HG03457 (cell line): Measurements from ENCODE around the gene RNASEH2B.

ENCODE experiments used
- ATAC-seq: cut with Tn5 transposase; IDR thresholded peaks from one replicate; pipeline ENCODE4 v1.9.1; 2021; ENCODE audit warnings: moderate number of reproducible peaks; ENCODE audit not compliant: unreplicated experiment

RNASEH2B gene

GRCh38 chr13:50991579-50992521 lies 82.3 kb downstream of the RNASEH2B start:
- ATAC-seq: peak; percentile 64

GRCh38 chr13:50993371-50993770 lies 83.8 kb downstream of the RNASEH2B start:
- no peak for ATAC-seq

GRCh38 chr13:50993934-50994333 lies 84.3 kb downstream of the RNASEH2B start:
- no peak for ATAC-seq

DNA sequence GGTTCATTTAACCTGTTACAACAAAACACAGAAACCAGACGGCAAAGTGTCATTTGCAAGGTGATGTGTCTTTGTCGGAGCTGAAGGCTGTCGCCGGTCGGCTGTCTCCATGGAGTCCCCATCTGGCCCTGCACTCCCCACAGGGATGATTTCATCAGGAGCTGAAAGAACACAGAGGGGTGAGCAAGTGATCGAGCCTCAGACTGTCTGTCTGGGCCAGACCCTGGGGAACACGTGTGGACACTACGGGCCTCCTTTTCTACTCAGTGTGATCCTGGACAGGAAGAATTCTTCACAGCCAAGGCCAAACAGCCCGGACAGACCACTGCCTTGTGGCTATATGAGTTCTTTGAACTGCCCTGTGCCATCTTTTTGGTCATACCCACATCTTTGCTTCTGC lies 85.1 kb downstream of the RNASEH2B start:
- no peak for ATAC-seq

DNA sequence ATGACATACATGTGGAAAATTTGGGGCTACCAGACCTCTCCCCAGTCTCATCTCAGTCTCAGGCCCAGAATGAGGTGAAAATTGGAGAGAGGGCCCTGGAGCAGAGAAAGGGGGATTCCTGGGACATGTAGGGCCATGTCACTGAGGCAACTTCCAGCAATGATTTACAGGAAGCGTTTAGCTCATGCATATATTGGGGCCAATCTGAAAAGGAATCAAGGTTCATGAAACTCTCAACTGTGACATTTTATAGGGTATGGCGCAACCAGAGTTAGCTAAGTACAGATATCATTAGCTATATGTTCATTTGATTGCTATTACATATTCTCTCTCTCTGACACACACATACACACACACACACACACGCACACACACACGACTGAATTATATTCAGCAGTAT lies 86.3 kb downstream of the RNASEH2B start:
- ATAC-seq: no peak

- no peak for ATAC-seq
These were observed 88.7 kb downstream of the RNASEH2B start for GRCh38 chr13:50998326-50998725.

DNA sequence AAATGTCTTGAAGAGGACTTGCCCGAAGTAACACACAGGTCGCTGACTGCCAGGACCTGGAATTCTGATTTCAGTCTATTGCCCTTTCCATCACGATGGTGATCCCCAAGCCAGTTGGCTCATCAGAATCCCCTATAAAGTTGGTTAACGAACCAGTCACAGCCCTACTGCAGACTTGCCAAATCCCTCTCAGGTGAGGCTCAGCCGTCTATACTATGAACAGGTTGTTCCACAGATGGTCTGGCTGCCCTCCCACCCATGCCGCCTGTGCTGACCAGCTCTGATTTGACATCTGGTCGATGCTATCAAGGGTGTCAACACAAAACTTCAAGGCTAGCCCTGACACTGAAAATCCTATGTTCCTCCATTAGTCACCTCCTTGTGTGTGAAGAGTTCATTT lies 90.0 kb downstream of the RNASEH2B start:
- no peak for ATAC-seq

GRCh38 chr13:51000061-51000460 lies 90.5 kb downstream of the RNASEH2B start:
- no peak for ATAC-seq

DNA sequence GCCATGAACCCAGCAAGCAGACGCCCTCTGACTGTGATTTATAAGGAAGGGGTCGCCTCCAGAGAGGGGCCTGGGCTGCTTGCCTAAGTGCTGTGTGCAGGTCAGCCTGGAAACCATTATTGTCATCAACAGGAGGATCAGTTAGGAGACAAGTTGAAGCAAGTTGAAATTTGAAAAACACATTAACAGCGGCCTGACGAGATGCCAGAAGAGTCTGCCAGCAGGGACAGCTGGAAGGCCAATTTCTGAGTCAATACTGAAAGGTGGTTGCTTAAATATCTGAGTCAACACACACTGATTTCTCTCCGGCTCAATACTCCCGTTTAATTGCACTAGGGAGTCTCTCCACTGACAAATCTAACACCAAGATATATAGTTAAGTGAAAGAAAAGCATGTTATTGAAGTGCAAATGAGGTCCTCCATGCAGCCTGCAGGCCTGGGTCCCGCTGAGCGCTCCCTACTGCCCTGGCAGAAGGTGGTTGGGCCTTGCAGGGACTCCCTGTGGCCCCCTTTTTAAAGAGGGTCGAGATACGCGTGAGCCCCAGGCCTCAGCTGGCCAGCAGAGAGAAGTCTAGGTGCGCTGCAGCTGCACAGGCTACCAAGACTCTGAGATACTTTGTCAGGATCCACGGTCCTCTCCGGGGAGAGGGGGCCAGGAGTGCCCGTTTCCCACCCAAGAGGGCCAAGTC lies 91.1 kb downstream of the RNASEH2B start:
- no peak for ATAC-seq

DNA sequence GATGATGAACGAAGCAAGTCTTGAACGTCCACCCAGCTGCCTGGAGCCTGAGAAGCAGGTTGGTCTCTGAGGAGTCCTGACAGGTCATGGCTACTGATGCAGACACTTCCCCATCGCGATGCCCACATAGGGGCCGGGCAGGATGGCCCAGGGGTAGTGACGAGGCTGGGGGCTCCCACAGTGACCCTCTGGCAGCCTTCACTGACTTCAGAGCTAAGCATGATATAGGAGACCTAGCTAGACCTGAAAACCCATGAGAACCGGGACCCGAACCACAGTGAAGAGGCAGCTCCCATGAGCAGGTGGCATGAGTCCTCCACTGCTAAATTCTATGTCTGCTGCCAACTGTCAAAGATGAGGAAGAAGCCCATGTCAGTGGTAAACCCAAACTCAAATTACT lies 91.7 kb downstream of the RNASEH2B start:
- ATAC-seq: no peak

GRCh38 chr13:51002736-51003135 lies 93.1 kb downstream of the RNASEH2B start:
- no peak for ATAC-seq

- no peak for ATAC-seq
These were observed 94.1 kb downstream of the RNASEH2B start for GRCh38 chr13:51003642-51004041.

- ATAC-seq: no peak
These were observed 94.7 kb downstream of the RNASEH2B start for GRCh38 chr13:51004111-51004865.

DNA sequence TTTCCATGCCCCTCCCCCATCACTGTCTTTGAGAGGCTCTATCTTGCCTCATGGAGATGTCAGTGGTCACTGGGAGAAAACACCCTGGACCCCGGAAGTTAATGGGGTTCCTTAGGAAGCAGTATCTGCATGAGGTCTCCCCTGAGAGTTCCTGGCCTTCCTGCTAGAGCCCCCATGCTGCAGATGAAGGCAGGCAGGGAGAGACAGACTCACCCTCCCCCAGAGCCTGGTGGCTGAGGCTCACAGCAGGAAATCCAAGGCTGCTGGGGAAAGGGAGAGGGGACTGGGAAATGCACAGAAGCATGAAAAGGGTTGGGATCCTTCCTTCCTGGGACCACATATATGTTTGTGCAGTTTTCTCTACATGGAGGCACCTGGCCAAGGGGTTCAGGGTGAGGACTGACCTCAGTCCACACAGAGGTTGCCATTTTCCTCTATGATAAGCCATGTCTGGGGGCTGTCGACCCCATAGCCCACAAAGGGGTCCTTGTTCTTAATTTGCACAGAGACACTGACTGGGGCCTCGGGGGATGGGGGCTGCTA lies 95.4 kb downstream of the RNASEH2B start:
- ATAC-seq: no peak

GRCh38 chr13:51005566-51005965 lies 96.0 kb downstream of the RNASEH2B start:
- no peak for ATAC-seq
